IMR-90 (cell line): ENCODE data around the gene SERPINA9. TPM values are rescaled to one million over a fixed set of nuclear protein-coding genes. Genes with fewer than 3 reads are reported as not detected.
"Not testable (repeated sequence)": the region's sequence is repeated elsewhere in the genome, so short reads cannot be mapped to it uniquely, and the experiment has no call there.

Experiments used
- ATAC-seq: fragments of 200-7000 bp; cut with Tn5 transposase; 2 replicates; pipeline ENCODE4 v1.9.1; 2020; ENCODE audit warnings: low read depth, mild to moderate bottlenecking, moderate library complexity
- BruUV-seq: library from RNA; stranded (reverse); fragments of 400-500 nt; replicated peaks from 2 replicates; lab custom pipeline; 2021; lab: Mats Ljungman, UMichigan
- CTCF ChIA-PET: fragments of 300-600 bp; formaldehyde crosslinking; extraction: SDS; loops from one replicate; lab custom pipeline; 2021; ENCODE audit warnings: antibody characterized with exemption; lab: Yijun Ruan, JAX
- POLR2A ChIA-PET: fragments of 300-600 bp; sonication (Branson Sonifier 250); formaldehyde crosslinking; loops from one replicate; lab custom pipeline; 2022; ENCODE audit warnings: antibody characterized with exemption; ENCODE audit not compliant: unreplicated experiment; lab: Charles Lee
- DNase-seq: peaks from one replicate; pipeline ENCODE4 v3.0.0; 2013
- H2AFZ ChIP-seq: replicated peaks from 2 replicates; pipeline ENCODE3; 2013; ENCODE audit warnings: low read length, mild to moderate bottlenecking; ENCODE audit not compliant: poor library complexity
- H2AK5ac ChIP-seq: 2 replicates; pipeline ENCODE4 v1.6.1; 2013; ENCODE audit warnings: low read depth, low read length, inconsistent platforms
- H2AK9ac ChIP-seq: replicated peaks from 2 replicates; pipeline ENCODE3; 2013; ENCODE audit warnings: mild to moderate bottlenecking, low read depth, low read length, moderate library complexity; ENCODE audit not compliant: poor library complexity
- H2BK120ac ChIP-seq: 2 replicates; pipeline ENCODE4 v1.6.1; 2013; ENCODE audit warnings: low read depth, low read length, inconsistent platforms
- H2BK15ac ChIP-seq: 3 replicates; pipeline ENCODE4 v1.6.1; 2013; ENCODE audit warnings: low read depth, low read length, inconsistent platforms
- H2BK20ac ChIP-seq: 2 replicates; pipeline ENCODE4 v1.6.1; 2013; ENCODE audit warnings: low read depth, mild to moderate bottlenecking, inconsistent platforms, low read length, moderate library complexity
- H2BK5ac ChIP-seq: 2 replicates; pipeline ENCODE4 v1.6.1; 2013; ENCODE audit warnings: mild to moderate bottlenecking, low read depth, low read length, inconsistent platforms; ENCODE audit not compliant: poor library complexity, severe bottlenecking
- H3K14ac ChIP-seq: replicated peaks from 2 replicates; pipeline ENCODE4 v1.6.1; 2013; ENCODE audit warnings: low read depth, low read length, inconsistent platforms
- H3K18ac ChIP-seq: 2 replicates; pipeline ENCODE4 v1.6.1; 2013; ENCODE audit warnings: low read depth, low read length, control low read depth
- H3K23ac ChIP-seq: 2 replicates; pipeline ENCODE4 v1.6.1; 2013; ENCODE audit warnings: low read depth, low read length, inconsistent platforms
- H3K27ac ChIP-seq: 2 replicates; pipeline ENCODE4 v1.5.1; 2013; ENCODE audit warnings: mild to moderate bottlenecking, control low read depth, low read length; ENCODE audit not compliant: insufficient read depth
- H3K27me3 ChIP-seq: 2 replicates; pipeline ENCODE4 v1.6.1; 2013; ENCODE audit warnings: low read length; ENCODE audit not compliant: control insufficient read depth, insufficient read depth
- H3K36me3 ChIP-seq: 2 replicates; pipeline ENCODE4 v1.6.1; 2013; ENCODE audit warnings: low read length, mixed read lengths; ENCODE audit not compliant: control insufficient read depth, insufficient read depth
- H3K4ac ChIP-seq: 2 replicates; pipeline ENCODE4 v1.6.1; 2013; ENCODE audit warnings: low read depth, low read length, inconsistent platforms
- H3K4me1 ChIP-seq: 2 replicates; pipeline ENCODE4 v1.6.1; 2013; ENCODE audit warnings: low read length, mixed read lengths; ENCODE audit not compliant: control insufficient read depth, insufficient read depth
- H3K4me2 ChIP-seq: 2 replicates; pipeline ENCODE4 v1.6.1; 2013; ENCODE audit warnings: low read depth, mild to moderate bottlenecking, control low read depth, low read length, moderate library complexity
- H3K4me3 ChIP-seq: 2 replicates; pipeline ENCODE4 v1.5.1; 2013; ENCODE audit warnings: low read depth, mild to moderate bottlenecking, control low read depth, low read length, moderate library complexity; ENCODE audit not compliant: insufficient read depth
- H3K56ac ChIP-seq: 2 replicates; pipeline ENCODE4 v1.6.1; 2013; ENCODE audit warnings: low read length, inconsistent platforms; ENCODE audit not compliant: insufficient read depth; ENCODE audit errors: extremely low read depth
- H3K79me1 ChIP-seq, 2 experiments: 2 replicates each; pipeline ENCODE4 v1.6.1; 2013; ENCODE audit warnings: low read length in 2 of 2, inconsistent platforms in 1 of 2, low read depth in 1 of 2
- H3K9ac ChIP-seq: 2 replicates; pipeline ENCODE4 v1.6.1; 2013; ENCODE audit warnings: low read depth, low read length, control low read depth
- H3K9me1 ChIP-seq: 2 replicates; pipeline ENCODE4 v1.6.1; 2013; ENCODE audit warnings: low read length, inconsistent platforms; ENCODE audit not compliant: insufficient read depth
- H3K9me3 ChIP-seq: 2 replicates; pipeline ENCODE4 v1.6.1; 2013; ENCODE audit warnings: low read length; ENCODE audit not compliant: control insufficient read depth, insufficient read depth
- H4K20me1 ChIP-seq: 2 replicates; pipeline ENCODE4 v1.6.1; 2013; ENCODE audit warnings: low read length, inconsistent platforms; ENCODE audit not compliant: insufficient read depth
- H4K5ac ChIP-seq: 2 replicates; pipeline ENCODE4 v1.6.1; 2013; ENCODE audit warnings: mild to moderate bottlenecking, low read depth, low read length, control low read depth
- H4K8ac ChIP-seq, 2 experiments: 2 replicates each; pipeline ENCODE4 v1.6.1; 2013; ENCODE audit warnings: low read depth in 2 of 2, low read length in 2 of 2, control low read depth in 1 of 2, inconsistent platforms in 1 of 2
- H4K91ac ChIP-seq: 2 replicates; pipeline ENCODE4 v1.6.1; 2013; ENCODE audit warnings: low read depth, low read length, inconsistent platforms; ENCODE audit not compliant: insufficient read depth
- WGBS, 2 experiments: methylation state at CpG; one replicate each; pipeline versions ENCODE4 v1.1.5 to v1.1.7; 2013; ENCODE audit warnings: missing lambda C conversion rate in 2 of 2; ENCODE audit not compliant: insufficient read length in 1 of 2; ENCODE audit errors: extremely low coverage in 2 of 2; 5-methylcytosine and 5-hydroxymethylcytosine counted together
- dilution Hi-C: fragments of 300-500 bp; cut with HindIII; formaldehyde crosslinking; loops from one replicate; pipeline ENCODE4 v1.14.3; 2018; ENCODE audit warnings: low sequenced_read_pairs; ENCODE audit not compliant: unreplicated experiment
- in situ Hi-C: fragments of 300-500 bp; cut with MboI; formaldehyde crosslinking; loops from 3 replicates; pipeline ENCODE4 v1.14.3; 2019; ENCODE audit warnings: low sequenced_read_pairs, inconsistent platforms, mixed read lengths
- intact Hi-C: fragments of 100-400 bp; cut with micrococcal nuclease; formaldehyde crosslinking; loops from 2 replicates; pipeline ENCODE4 v1.10.0; 2022
- polyA plus RNA-seq, 3 experiments: library from polyadenylated mRNA; depleted of rRNA; stranded (reverse); fragments of >200 nt; gene quantifications; 2 replicates each; pipeline ENCODE4 v1.2.3, GENCODE V29; 2012; ENCODE audit warnings: low replicate concordance in 1 of 3
- total RNA-seq: library from RNA; depleted of rRNA; stranded (reverse); fragments of >200 nt; gene quantifications from 2 replicates; pipeline ENCODE4 v1.2.3, GENCODE V29; 2012; rRNA removed

The SERPINA9 gene
- total and polyA plus RNA-seq, 2 of the 4 experiments (the other 2 are of a cell fraction), result 0.09 to 0.18 TPM

DNA sequence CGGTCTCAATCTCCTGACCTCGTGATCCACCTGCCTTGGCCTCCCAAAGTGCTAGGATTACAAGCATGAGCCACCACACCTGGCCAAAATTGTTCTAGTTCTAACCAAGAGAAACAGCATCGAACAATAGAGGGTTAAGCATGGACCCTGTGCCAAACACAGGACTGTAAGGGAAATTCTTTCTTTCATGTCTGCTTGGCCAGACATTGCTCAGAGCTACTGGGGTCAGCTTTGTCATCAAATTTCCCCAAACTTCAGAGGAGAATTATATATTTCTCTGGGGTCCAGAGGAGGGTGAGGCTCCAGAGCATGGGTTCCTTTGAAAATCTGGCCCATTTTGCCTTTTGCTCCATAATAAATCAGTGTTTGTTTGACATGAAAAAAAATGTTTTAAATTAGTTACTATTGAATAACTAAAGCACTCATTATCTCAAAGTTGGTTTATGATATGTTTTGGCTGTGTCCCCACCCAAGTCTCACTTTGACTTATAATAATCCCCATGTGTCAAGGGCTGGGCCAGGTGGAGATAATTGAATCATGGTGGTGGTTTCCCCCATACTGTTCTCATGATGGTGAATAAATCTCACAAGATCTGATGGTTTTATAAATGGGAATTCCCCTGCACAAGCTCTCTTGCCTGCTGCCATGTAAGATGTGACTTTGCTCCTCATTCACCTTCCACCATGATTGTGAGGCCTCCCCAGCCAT lies 58.3 kb downstream of the SERPINA9 start:
- H3K4me2 ChIP-seq, BruUV-seq, POLR2A ChIA-PET, H2AK9ac ChIP-seq, H4K20me1 ChIP-seq, H4K91ac ChIP-seq, H3K14ac ChIP-seq, H3K4ac ChIP-seq, H2BK15ac ChIP-seq, H2BK20ac ChIP-seq, H3K9me3 ChIP-seq, dilution Hi-C loops, intact Hi-C loops, H4K8ac ChIP-seq, H3K4me3 ChIP-seq, ATAC-seq, CTCF ChIA-PET, H3K23ac ChIP-seq, H3K56ac ChIP-seq, H2BK120ac ChIP-seq, in situ Hi-C loops, H3K27ac ChIP-seq, H3K79me1 ChIP-seq, DNase-seq, H4K5ac ChIP-seq, H3K36me3 ChIP-seq, H2AK5ac ChIP-seq, H3K18ac ChIP-seq, H3K4me1 ChIP-seq, H3K9me1 ChIP-seq, H2BK5ac ChIP-seq, H3K9ac ChIP-seq, H2AFZ ChIP-seq, H3K27me3 ChIP-seq: not testable (repeated sequence)
- no CpG with 5 or more reads among the region's 3 CpGs for WGBS, 2 experiments

Other genes starting within 250 kb of the SERPINA9 start
- gene SERPINA10, start 182.9 kb downstream of the SERPINA9 start, total RNA-seq, result not detected in 2 replicates
- not detected in 2 replicates for gene SERPINA10, start 182.9 kb downstream of the SERPINA9 start, polyA plus RNA-seq (2012; rRNA removed)
- not detected in 2 replicates for gene SERPINA6, start 152.9 kb downstream of the SERPINA9 start, total RNA-seq
- gene SERPINA6, start 152.9 kb downstream of the SERPINA9 start, polyA plus RNA-seq (2012; rRNA removed), result not detected in 2 replicates
- not detected in 2 replicates for gene SERPINA2, start 109.5 kb downstream of the SERPINA9 start, total RNA-seq
- gene SERPINA2, start 109.5 kb downstream of the SERPINA9 start, polyA plus RNA-seq (2012; rRNA removed), result not detected in 2 replicates
- 0.54 and 0.56 TPM in 2 replicates for gene SERPINA1, start 87.6 kb downstream of the SERPINA9 start, total RNA-seq
- gene SERPINA1, start 87.6 kb downstream of the SERPINA9 start, polyA plus RNA-seq (2012; rRNA removed), result 1.2 and 1.4 TPM in 2 replicates
- not detected in 2 replicates for gene SERPINA11, start 23.4 kb downstream of the SERPINA9 start, total RNA-seq
- gene SERPINA11, start 23.4 kb downstream of the SERPINA9 start, polyA plus RNA-seq (2012; rRNA removed), result not detected in 2 replicates
- gene SERPINA12, start 33.3 kb upstream of the SERPINA9 start, total RNA-seq, result not detected in 2 replicates
- gene SERPINA12, start 33.3 kb upstream of the SERPINA9 start, polyA plus RNA-seq (2012; rRNA removed), result not detected in 2 replicates
- gene SERPINA4, start 85.2 kb upstream of the SERPINA9 start, total RNA-seq, result not detected in 2 replicates
- gene SERPINA4, start 85.2 kb upstream of the SERPINA9 start, polyA plus RNA-seq (2012; rRNA removed), result not detected in 2 replicates
- not detected in 2 replicates for gene SERPINA5, start 105.2 kb upstream of the SERPINA9 start, total RNA-seq
- not detected in 2 replicates for gene SERPINA5, start 105.2 kb upstream of the SERPINA9 start, polyA plus RNA-seq (2012; rRNA removed)
- gene SERPINA3, start 136.2 kb upstream of the SERPINA9 start, total RNA-seq, result under 0.01 and 0.36 TPM in 2 replicates
- gene SERPINA3, start 136.2 kb upstream of the SERPINA9 start, polyA plus RNA-seq (2012; rRNA removed), result 0.33 and 0.48 TPM in 2 replicates